ENCODE measurements around the gene SMPD3. TPM values are rescaled to one million over a fixed set of nuclear protein-coding genes. Genes with fewer than 3 reads are reported as not detected.

SMPD3 gene
- total and polyA plus RNA-seq, 2 experiments from 2014 or later, result 0.27 to 2.8 TPM

- H3K27ac ChIP-seq, result no peak overlapping the region
- no peak overlapping the region for H3K4me3 ChIP-seq
- TF ChIP-seq, protein P1, sequence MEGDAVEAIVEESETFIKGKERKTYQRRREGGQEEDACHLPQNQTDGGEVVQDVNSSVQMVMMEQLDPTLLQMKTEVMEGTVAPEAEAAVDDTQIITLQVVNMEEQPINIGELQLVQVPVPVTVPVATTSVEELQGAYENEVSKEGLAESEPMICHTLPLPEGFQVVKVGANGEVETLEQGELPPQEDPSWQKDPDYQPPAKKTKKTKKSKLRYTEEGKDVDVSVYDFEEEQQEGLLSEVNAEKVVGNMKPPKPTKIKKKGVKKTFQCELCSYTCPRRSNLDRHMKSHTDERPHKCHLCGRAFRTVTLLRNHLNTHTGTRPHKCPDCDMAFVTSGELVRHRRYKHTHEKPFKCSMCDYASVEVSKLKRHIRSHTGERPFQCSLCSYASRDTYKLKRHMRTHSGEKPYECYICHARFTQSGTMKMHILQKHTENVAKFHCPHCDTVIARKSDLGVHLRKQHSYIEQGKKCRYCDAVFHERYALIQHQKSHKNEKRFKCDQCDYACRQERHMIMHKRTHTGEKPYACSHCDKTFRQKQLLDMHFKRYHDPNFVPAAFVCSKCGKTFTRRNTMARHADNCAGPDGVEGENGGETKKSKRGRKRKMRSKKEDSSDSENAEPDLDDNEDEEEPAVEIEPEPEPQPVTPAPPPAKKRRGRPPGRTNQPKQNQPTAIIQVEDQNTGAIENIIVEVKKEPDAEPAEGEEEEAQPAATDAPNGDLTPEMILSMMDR (IDR thresholded peaks at IDR 0.05; ENCODE audit: low read depth, low read length), result no peak
- H3K36me3 ChIP-seq, result no peaks in the 10 kb centered on the region
- no peaks in the 10 kb centered on the region for H3K9me3 ChIP-seq (ENCODE audit: low read depth)
- DNase-seq (ENCODE audit: low read depth in 1 of 2, low spot score in 1 of 2), result no peak
- no peaks in the 10 kb centered on the region for H3K27me3 ChIP-seq
- H3K4me1 ChIP-seq (ENCODE audit: low read depth), result no peaks in the 10 kb centered on the region
Observed at GRCh38 chr16:68393333-68393732, 55.0 kb downstream of the SMPD3 start.

DNA sequence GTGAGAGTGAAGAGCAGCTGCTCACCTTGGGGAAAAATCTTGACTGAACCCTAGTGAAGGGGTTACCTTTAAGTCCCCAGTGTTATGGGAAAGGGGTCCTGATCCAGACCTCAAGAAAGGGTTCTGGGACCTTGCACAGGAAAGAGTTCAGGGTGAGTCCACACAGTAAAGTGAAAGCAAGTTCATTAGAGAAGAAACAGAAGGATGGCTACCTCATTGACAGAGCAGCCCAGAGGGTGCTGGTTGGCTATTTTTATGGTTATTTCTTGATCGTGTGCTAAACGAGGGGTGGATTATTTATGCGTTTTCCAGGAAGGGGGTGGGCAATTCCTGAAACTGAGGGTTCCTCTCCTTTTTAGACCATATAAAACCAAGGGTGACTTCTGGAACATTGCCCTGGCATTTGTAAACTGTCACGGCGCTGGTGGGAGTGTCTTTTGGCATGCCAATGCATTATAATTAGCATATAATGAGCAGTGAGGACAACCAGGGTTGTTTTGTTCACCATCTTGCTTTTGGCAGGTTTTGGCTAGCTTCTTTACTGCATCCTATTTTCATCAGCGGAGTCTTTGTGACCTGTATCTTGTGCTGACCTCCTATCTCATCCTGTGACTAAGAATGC, 58.4 kb downstream of the SMPD3 start:
- Histone ChIP-seq H3K27ac (no peak overlapping the region), H3K36me3 (no peaks in the 10 kb centered on the region), H3K4me1 (ENCODE audit: low read depth) (peaks cover under 1% of the 10 kb centered on the region), H3K9me3 (ENCODE audit: low read depth) (no peaks in the 10 kb centered on the region), H3K4me3 (no peak overlapping the region), H3K27me3 (no peaks in the 10 kb centered on the region)
- TF ChIP-seq, protein P1 (IDR thresholded peaks at IDR 0.05; ENCODE audit: low read depth, low read length), result no peak
- DNase-seq (ENCODE audit: low read depth in 1 of 2, low spot score in 1 of 2), result no peak

DNA sequence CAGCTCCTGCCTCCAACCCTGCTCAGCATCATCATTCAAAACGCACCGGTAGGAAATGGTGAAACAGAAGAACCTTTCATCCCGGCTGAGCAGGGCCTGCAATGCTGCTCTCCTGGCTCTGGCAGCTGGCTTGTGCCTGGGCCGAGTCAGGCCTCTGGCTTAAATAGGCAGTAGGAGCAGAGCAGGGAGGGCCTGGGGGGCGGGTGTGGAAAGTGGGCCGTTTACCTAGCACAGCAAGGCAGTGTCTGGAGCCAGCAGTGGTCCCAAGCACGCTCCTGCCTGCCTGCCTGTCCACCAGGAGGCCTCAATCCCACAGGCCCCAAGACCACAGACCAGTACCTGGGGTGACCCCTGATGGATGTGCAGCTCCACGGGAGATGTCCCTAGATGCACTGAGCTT, 59.3 kb downstream of the SMPD3 start:
- Histone ChIP-seq H3K9me3 (ENCODE audit: low read depth) (no peaks in the 10 kb centered on the region), H3K4me1 (ENCODE audit: low read depth) (peaks cover 9% of the 10 kb centered on the region), H3K27me3 (no peaks in the 10 kb centered on the region), H3K27ac (no peak overlapping the region), H3K4me3 (no peak overlapping the region), H3K36me3 (no peaks in the 10 kb centered on the region)
- TF ChIP-seq, protein P1 (IDR thresholded peaks at IDR 0.05; ENCODE audit: low read depth, low read length), result no peak
- no peak for DNase-seq (ENCODE audit: low read depth in 1 of 2, low spot score in 1 of 2)

GRCh38 chr16:68388124-68388523, 60.2 kb downstream of the SMPD3 start:
- Histone ChIP-seq H3K27ac (no peak overlapping the region), H3K27me3 (no peaks in the 10 kb centered on the region), H3K36me3 (no peaks in the 10 kb centered on the region), H3K9me3 (ENCODE audit: low read depth) (no peaks in the 10 kb centered on the region), H3K4me1 (ENCODE audit: low read depth) (peaks cover 12% of the 10 kb centered on the region), H3K4me3 (no peak overlapping the region)
- no peak for DNase-seq (ENCODE audit: low read depth in 1 of 2, low spot score in 1 of 2)
- TF ChIP-seq, protein P1 (IDR thresholded peaks at IDR 0.05; ENCODE audit: low read depth, low read length), result no peak

- TF ChIP-seq, protein P1 (IDR thresholded peaks at IDR 0.05; ENCODE audit: low read depth, low read length), result no peak
- H3K4me3 ChIP-seq, result no peak overlapping the region
- peaks cover 12% of the 10 kb centered on the region for H3K4me1 ChIP-seq (ENCODE audit: low read depth)
- no peaks in the 10 kb centered on the region for H3K9me3 ChIP-seq (ENCODE audit: low read depth)
- H3K36me3 ChIP-seq, result no peaks in the 10 kb centered on the region
- H3K27me3 ChIP-seq, result no peaks in the 10 kb centered on the region
- no peak for DNase-seq (ENCODE audit: low read depth in 1 of 2, low spot score in 1 of 2)
- H3K27ac ChIP-seq, result no peak overlapping the region
Observed at GRCh38 chr16:68387301-68387700, 61.0 kb downstream of the SMPD3 start.
